DMS53 (cell line): ENCODE measurements around the gene ABCC6.
A peak's percentile ranks its signal among the peaks of the same experiment; 100 is the strongest.
"Not testable (repeated sequence)": the region's sequence is repeated elsewhere in the genome, so short reads cannot be mapped to it uniquely, and the experiment has no call there.

Source experiments
- DNase-seq: peaks from one replicate; lab custom pipeline; 2025; lab: John Stamatoyannopoulos, UW

ABCC6 gene

DNA sequence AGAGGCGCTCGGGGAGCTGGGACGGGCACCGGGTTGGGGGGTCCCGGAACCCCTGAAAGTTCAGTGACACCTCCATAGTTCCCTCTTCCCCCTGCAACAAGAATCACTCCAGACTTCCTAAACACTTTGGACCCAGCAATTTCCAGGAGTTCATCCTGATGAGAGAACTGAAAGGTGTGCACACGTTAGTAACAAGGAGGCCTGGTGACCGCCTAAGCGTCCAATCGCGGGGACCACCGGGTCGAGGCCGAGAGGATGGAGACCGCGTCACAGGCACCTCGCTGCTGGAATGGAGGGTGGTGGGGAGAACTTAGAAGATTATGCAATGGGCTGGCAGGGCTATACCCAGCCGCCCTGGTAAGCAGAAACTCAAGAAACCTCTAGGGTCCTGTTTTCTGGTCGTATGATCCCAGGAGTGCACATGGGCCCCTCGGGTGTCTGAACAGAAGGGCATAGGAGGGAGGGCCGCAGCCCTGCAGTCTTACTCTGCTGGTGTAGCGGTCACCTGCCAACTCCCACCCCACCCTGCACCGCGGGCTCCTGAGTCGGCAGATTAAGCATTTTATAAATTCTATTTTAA lies 458 bp upstream of the ABCC6 start:
- not testable (repeated sequence) for DNase-seq

DNA sequence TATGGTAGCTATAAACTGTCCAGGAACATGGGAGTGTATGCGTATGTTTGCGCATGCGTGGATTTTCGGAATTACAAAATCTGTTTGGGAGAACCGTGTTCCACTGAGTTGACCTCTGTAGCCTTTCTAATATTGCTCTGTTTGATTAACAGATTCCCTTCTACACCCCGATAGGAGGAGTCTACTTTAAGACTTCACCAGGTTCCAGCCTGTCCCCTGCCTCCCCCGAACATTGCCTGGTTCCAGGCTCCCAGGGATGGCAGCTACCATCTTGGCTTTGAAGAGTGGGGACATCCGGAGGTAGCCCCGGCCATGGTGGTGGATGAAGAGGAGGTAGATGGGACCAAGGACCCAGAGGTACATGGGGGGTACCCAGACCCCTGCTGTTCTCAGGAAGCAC lies 1.9 kb downstream of the ABCC6 start:
- not testable (repeated sequence) for DNase-seq

DNA sequence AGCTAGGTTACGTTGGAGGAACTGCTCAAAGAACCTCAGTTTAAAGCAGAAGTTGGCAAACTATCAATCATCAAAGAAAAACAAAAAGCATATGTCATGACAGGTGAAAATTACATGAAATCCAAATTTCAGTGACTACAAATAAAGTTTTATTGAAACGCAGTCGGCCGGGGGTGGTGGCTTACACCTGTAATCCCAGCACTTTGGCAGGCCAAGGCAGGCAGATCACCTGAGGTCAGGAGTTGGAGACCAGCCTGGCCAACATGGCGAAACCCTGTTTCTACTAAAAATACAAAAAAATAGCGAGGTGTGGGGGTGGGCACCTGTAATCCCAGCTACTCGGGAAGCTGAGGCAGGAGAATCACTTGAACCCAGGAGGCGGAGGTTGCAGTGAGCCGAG lies 2.8 kb downstream of the ABCC6 start:
- DNase-seq, result not testable (repeated sequence)

DNA sequence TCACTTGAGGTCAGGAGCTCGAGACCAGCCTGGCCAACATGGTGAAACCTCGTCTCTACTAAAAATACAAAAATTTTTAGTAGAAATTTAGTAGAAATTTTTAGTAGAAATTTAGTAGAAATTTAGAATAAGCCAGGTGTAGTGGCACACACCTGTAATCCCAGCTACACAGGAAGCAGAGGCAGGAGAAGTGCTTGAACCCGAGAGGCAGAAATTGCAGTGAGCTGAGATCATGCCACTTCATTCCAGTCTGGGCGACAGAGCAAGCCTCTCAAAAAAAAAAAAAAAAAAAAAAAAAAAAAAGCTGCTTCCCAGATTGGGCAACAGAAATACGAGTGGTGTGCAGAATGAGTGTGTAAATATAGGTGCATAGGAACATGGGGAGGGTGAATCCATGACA lies 4.5 kb downstream of the ABCC6 start:
- DNase-seq, result not testable (repeated sequence)

DNA sequence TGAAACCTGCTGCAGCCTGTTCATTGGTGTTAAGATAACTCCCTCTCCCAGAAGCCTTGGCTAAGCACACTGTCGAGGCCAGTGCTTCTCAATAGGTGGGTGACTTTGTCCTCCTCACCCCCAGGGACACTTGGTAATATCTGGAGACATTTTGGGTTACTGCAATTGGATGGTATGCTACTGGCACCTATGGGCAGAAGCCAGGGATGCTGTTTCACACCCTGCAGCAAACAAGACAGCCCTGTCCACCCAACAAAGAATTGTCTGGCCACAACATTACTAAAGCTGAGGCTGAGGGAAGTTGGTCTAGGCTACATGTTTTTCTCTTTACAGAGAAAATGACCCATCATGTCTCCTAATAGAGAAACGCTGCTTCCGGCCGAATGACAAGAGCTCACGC lies 4.9 kb downstream of the ABCC6 start:
- not testable (repeated sequence) for DNase-seq

DNA sequence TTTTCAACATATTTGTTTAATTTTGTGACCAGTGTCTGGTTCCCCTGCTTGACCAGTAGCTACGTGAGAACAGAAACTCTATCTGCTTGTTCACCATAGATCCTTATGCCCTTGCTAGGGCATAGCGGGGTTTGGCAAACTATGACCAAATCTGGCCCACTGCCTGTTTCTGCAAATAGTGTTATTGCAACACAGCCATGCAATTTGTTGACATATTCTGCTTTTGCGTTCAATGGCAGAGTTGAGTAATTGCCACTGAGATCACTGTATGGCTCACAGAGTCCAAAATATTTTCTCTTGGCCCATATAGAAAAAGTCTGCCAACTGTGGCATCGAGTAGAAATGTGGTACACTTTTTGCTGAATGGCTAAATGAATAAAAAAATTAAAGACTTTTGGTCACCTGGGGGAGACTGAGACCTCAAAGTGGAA lies 9.4 kb downstream of the ABCC6 start:
- not testable (repeated sequence) for DNase-seq

DNA sequence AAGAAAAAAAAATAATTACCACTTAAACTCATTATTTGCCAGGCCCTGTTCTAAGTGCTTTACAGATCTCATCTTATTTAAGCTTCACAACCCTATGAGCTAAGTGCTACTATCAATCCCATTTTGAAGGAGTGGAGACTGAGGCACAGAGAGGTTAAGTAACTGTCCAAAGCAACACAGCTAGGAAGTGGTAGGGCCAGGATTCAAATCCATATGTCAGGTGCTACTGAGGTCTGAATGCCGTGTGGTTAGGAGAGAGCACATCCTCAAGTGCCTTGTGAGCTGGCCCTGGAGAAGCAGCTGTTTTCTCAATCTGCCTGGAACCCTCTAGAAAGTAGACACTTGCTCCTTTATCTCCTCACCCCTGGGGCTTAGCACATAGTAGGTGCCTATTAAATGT lies 11.9 kb downstream of the ABCC6 start:
- DNase-seq, result not testable (repeated sequence)

DNA sequence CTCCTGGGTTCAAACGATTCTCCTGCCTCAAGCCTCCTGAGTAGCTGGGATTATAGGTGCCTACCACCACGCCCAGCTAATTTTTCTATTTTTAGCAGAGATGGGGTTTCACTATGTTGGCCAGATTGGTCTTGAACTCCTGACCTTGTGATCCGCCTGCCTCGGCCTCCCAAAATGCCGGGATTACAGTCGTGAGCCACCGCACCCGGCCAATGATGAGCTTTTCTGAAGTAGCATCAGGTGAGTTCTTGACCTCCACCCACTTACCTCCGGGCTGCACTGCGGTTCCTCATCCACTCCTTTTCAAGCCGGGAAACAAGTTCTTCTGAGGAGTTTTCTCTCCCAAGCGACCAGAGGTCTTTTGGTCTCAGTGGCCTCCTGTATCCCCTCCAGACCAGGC lies 14.8 kb downstream of the ABCC6 start:
- DNase-seq, result not testable (repeated sequence)

DNA sequence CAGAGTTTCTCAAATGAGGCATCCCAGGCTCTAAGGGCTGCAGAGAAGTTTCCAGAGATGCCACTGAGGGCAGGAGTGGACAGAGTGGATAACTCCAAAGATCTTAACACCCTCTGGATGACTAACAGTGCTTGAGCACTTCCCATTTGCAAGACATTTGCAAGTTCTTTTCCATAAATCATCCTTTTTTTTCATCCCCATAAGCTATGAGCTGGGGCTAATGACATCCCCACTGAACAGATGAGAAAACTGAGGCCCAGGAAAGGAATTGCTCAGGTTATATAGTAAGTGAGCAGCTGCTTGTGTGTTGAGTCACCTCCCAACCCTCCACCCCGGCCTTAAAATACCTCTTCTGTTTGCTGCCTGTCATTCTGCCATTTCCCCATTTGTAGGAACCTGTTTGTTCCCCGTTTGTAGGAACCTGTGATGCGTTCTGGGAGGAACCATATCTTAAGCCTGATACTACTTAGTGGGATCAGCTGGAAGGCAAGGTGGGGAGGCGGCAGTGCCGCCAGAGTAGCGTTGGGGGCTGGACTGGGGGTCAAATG lies 15.4 kb downstream of the ABCC6 start:
- not testable (repeated sequence) for DNase-seq

DNA sequence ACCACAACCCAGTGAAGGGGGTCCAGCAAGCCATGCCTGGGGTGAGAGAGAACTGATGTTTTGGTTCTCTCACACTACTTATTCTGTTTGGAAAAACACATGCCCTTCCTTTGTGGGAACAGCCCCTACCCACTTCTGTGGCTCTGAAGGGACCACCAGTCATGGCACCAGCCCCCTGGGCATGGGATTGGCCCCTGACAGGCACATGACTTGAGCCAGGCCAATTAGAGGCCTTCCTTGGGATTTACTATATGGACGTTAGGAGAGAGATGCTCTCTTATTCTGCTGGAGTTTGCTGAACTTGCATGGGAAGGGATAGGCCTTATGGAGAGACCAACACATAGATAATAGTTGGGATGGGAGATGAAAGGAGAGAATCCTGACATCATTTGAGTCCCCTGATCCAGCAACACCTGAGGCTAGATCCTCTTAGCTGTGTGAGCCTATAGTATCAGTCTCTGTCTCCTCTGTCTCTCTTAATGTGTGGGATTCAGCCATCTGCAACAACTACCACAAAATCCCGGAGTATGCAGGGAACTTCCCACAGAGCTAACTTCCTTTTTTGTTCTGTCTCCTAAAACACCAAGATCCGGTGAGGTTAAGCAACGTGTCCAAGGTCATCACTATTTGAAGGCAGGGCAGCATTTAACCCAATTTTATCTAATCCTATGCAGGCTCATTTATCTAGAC lies 16.1 kb downstream of the ABCC6 start:
- DNase-seq, result not testable (repeated sequence)

DNA sequence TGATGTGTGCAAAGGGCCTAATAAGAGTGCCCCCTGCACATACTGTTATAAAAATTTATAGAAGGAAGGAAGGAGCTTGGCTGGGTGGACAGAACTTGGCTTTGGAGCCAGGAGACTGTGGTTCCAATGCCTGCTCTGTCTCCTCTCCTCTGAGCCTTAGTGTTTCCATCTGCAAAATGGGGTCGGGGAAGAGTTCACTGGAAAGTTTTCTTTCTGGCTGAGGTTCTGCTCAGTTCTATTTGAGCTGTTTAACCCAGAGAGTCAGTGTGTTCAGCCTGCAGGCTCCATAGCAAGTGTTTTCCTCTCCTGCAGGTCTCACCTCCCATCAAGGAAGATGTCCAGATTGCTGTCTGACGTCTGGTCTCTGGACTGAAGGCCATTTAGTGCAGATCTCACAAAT lies 17.4 kb downstream of the ABCC6 start:
- not testable (repeated sequence) for DNase-seq

DNA sequence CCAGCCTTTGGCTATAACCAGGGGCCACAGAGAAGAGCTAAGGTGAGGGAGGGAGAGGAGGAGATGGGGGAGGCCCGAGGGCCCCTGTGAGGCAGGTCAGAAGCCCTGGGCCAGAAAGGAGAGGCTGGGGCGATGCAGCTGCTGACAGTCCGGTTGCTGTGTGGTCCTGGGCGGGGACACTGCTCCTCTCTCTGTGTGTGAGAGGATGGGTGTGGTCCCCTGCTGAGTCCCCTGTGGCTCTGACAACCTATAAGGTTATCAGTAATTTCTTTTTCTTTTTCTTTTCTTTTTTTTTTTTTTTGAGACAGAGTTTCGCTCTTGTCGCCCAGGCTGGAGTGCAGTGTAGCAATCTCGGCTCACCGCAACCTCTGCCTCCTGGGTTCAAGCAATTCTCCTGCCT lies 18.7 kb downstream of the ABCC6 start:
- DNase-seq, result not testable (repeated sequence)

DNA sequence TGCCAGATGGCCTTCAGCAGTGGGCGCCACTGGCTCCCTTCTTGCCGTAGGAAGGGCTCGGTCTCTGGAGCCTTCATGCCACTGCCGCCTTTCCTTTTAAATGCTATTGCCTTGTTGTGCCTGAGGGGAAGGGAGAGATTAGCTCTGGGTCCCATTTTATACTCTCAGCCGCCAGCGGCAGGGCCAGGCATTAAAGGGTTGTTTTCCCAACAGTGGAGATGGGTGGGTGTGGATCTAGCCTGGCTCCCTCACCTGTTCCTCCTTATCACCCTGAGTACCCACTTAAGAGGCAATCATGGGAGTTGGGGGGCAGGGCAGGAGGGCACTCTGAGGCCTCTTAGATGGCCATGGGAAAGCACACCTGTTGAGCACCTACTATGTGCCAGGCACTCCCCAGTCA lies 19.8 kb downstream of the ABCC6 start:
- not testable (repeated sequence) for DNase-seq

DNA sequence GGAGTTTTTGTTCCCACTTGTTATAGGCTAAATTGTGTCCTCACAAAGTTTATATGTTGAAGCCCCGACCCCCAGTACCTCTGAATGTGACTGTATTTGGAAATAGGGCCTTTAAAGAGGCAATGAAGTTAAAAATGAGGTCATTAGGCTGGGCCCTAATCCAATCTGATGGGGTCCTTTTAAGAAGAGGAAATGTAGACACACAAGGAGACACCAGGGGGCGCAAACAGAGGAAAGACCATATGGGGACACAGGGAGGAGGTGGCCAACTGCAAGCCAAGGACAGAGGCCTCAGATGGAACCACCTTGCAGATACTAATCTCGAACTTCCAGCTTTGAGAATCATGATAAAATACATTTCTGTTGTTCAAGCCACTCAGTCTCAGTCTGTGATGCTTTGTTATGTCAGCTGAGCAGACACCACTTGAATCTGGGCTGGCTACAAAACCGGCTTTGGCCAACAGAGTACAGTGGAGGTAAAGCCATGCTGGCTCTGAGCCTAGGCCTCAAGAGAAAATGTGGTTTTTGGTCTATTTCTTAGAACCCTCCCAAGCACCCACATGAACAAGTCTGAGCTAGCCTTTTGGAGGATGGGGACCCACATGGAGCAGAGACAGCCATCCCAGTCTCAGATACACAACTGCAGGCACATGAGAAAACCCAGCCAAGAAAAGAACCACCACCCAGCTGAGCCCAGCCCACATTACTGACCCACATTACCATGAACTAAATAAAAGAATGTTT lies 20.7 kb downstream of the ABCC6 start:
- DNase-seq, result peak; percentile 75

DNA sequence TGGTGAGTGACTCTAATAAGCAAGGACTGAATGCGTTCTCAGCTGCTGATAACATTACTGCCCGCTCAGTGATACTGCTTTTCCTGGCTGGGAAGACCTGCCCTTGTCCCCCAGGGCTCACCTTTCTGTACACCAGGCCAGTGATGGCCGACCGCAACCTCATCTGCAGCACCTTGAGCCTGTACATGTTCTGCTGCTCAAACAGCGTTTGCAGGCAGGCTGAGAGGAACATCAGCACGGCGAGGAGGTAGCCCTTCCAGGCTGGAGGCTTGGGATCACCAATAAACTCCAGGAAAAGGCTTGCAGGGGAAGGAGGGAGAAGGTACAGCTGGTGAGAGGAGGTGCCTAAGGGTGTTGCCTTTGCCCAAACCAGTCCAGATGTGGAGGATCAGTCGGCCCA lies 21.4 kb downstream of the ABCC6 start:
- not testable (repeated sequence) for DNase-seq

DNA sequence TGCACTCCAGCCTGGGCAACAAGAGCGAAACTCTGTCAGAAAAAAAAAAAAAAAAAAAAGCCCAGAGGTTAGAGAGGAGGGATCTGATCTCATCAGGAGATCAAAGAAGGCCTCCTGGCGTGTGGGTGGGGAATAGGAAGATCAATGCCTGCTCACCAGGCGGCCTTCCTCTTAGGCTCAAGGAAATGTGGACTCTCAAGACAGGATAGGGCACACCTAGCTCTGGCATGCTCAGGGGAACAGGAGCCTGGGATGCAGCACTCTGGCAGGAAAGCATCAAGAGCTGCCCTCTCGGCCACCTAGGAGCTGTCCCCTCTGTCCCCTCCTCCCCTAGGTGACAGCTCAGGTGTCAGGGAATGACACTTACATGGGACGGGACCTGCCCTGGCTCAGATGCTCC lies 22.9 kb downstream of the ABCC6 start:
- DNase-seq, result not testable (repeated sequence)

DNA sequence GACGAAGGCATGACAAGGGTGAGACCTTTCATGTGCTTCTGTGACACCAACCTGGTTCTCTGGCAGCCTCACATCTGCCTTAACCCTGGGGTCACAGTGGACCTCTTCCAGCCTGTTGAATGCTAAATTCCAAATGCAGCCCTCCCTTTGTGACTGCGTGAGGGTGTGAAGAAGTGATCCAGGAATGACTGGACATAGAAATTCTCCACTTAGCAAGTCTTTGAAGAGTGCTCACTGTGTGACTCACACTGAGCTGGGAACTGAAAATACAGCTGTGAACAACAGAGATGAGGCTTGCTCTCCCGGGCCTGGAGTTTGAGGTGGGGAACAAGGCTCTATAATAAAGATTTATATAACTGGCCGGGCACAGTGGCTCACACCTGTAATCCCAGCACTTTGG lies 23.9 kb downstream of the ABCC6 start:
- not testable (repeated sequence) for DNase-seq

DNA sequence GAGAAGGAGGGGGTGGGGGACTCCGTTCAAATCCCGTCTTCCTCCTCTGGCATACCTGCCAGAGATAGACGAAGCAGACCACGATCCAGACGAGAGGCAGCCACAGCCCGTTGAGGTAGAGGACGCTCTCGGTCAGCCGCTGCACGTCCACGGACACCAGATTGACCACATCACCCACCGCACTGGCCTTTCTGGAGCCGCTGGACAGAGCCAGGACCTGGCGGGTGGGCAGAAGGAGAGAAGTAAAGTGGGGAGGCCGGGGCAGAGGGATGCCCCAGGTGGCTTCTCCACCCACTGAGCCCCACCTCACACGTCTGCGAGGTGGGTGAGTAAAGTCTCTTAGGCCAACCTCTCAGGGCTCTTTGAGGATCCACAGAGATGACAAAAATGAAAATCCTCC lies 25.3 kb downstream of the ABCC6 start:
- DNase-seq, result no peak

DNA sequence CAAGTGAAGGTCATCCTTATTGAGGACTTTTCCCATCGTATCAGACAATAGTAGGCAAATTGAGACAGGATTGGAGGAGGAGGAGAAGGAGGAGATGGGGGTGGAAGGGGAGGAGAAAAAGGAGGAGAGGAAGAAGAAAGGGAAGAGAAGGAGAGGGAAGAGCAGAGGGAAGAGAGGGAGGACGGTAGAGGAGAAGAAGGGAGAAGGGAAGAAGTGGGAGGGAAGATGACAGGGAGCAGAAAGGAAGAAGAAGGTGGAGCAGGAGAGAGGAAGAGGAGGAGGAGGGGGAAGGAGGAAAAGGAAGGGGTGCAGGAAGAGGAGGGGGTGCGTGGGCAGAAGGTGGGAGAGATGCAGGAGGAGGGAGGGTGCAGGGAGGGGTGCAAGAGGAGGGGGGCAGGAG lies 26.0 kb downstream of the ABCC6 start:
- no peak for DNase-seq

DNA sequence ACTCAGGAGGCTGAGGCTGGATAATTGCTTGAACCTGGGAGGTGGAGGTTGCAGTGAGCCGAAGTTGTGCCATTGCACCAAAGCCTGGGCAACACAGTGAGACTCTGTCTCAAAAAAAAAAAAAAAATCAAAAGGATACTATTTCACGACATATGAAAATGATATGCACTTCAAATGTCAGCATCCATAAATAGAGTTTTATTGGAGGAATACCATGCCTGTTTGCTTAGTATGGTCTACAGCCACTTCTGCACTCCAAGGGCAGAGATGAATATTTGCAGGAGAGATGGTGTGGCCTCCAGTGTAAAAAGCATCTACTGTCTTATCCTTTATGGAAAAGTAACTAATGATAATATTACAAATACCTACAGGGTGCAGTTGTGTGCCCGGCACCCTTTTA lies 27.2 kb downstream of the ABCC6 start:
- no peak for DNase-seq

DNA sequence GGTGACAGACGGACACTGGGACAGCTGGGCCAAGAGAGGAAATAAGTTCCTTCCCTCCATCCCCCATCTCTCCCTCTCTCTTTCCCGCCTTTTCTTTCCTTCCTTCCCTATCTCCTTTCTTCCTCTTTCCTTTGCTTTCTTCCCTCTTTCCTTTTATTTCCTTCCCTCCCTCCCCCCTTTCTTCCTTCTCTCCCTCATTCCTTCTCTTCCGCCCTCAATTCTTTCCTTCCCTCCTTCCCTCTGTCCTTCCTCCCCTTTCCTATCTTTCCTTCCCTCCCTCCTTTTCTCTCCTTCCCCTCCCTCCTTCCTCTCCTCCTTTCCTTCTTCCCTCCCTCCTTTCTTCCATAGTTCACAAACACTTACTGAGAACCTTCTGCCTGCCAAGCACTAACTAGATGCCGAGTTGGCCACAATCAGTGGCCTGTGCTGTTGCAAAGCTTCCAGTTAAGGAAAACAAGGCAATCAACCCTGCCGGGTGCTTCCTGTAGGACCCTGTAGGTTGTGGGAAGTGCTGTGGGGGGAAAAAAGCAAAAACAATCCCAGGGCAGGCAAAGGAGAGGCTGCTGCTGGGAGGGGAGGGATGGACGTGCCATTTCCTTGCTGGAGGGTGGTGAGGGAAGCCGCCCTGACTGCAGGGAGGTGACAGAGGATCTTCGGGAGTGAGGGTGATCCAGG lies 31.7 kb downstream of the ABCC6 start:
- DNase-seq, result no peak

DNA sequence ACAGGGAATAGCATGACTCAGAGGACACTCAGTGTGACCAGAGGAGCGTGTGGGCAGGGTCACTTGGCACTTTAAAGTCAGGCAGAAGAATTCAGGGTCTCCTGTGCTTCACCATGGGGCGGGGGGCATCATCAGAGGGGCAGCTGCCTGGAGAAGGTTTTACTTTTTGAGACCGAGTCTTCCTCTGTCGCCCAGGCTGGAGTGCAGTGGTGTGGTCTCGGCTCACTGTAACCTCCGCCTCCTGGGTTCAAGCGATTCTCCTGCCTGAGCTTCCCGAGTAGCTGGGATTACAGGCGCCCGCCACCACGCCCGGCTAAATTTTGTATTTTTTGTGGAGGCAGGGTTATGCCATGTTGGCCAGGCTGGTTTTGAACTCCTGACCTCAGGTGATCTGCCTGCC lies 32.3 kb downstream of the ABCC6 start:
- not testable (repeated sequence) for DNase-seq
